HepG2 (cell line): ENCODE data around the gene CCT5. TPM values are rescaled to one million over a fixed set of nuclear protein-coding genes. Genes with fewer than 3 reads are reported as not detected.

Experiments
- ASH2L ChIP-seq: fragments of 300-600, 200-600 bp; sonication (generic); IDR thresholded peaks from 2 replicates; pipeline ENCODE4 v1.7.0; 2017; ENCODE audit warnings: low read depth, mild to moderate bottlenecking, moderate library complexity, mixed read lengths, low read length; ENCODE audit not compliant: insufficient read length
- BRD4 ChIP-seq: sonication (generic); formaldehyde crosslinking; IDR thresholded peaks from 2 replicates; pipeline ENCODE4 v1.4.0; 2020; ENCODE audit warnings: missing genetic modification reagents
- CBX5 ChIP-seq: sonication (generic); formaldehyde crosslinking; IDR thresholded peaks from 2 replicates; pipeline ENCODE4 v1.4.0; 2020; ENCODE audit warnings: missing genetic modification reagents, borderline replicate concordance
- ETV5 ChIP-seq: IDR thresholded peaks from 2 replicates; pipeline ENCODE4 v1.6.1; 2018; ENCODE audit warnings: missing biosample characterization, missing genetic modification reagents, inconsistent platforms, borderline replicate concordance
- ETV6 ChIP-seq: sonication (generic); formaldehyde crosslinking; conservative IDR thresholded peaks from 2 replicates; pipeline ENCODE4 v1.4.0; 2020; ENCODE audit warnings: missing genetic modification reagents
- FOXJ3 ChIP-seq: sonication (generic); formaldehyde crosslinking; IDR thresholded peaks from 2 replicates; pipeline ENCODE4 v1.4.0; 2020; ENCODE audit warnings: missing genetic modification reagents, mild to moderate bottlenecking, borderline replicate concordance
- GABPA ChIP-seq, 2 experiments: IDR thresholded peaks; 2 replicates each; pipeline ENCODE4 v1.6.1; 2011 to 2016; ENCODE audit warnings: low read depth in 2 of 2, low read length in 1 of 2, missing biosample characterization in 1 of 2, missing genetic modification characterization in 1 of 2
- GPN1 ChIP-seq: sonication (generic); formaldehyde crosslinking; IDR thresholded peaks from 2 replicates; pipeline ENCODE4 v1.5.1; 2020; ENCODE audit warnings: missing genetic modification reagents, borderline replicate concordance
- KLF6 ChIP-seq: IDR thresholded peaks from 2 replicates; pipeline ENCODE4 v1.8.0; 2016; ENCODE audit warnings: missing biosample characterization, missing genetic modification reagents
- MEIS1 ChIP-seq: sonication (generic); formaldehyde crosslinking; IDR thresholded peaks from 2 replicates; pipeline ENCODE4 v1.9.0; 2021; ENCODE audit warnings: mild to moderate bottlenecking, missing genetic modification reagents, moderate library complexity, borderline replicate concordance
- MTF2 ChIP-seq: sonication (generic); formaldehyde crosslinking; IDR thresholded peaks from 2 replicates; pipeline ENCODE4 v1.5.0; 2020; ENCODE audit warnings: missing genetic modification reagents, borderline replicate concordance
- POGK ChIP-seq: sonication (generic); formaldehyde crosslinking; conservative IDR thresholded peaks from 2 replicates; pipeline ENCODE4 v1.8.0; 2022; ENCODE audit warnings: mild to moderate bottlenecking, moderate library complexity, missing genetic modification reagents
- PRMT3 ChIP-seq: sonication (generic); formaldehyde crosslinking; IDR thresholded peaks from 2 replicates; pipeline ENCODE4 v1.8.1; 2022; ENCODE audit warnings: low read depth, mild to moderate bottlenecking, moderate library complexity, missing genetic modification reagents, borderline replicate concordance
- SP140L ChIP-seq: sonication (generic); formaldehyde crosslinking; IDR thresholded peaks from 2 replicates; pipeline ENCODE4 v1.4.0; 2020; ENCODE audit warnings: missing genetic modification reagents, borderline replicate concordance
- TFDP1 ChIP-seq: IDR thresholded peaks from 2 replicates; pipeline ENCODE4 v1.6.1; 2016; ENCODE audit warnings: missing compliant biosample characterization, missing genetic modification reagents, borderline replicate concordance
- XRCC5 ChIP-seq: fragments of 200-400 bp; formaldehyde crosslinking; optimal IDR thresholded peaks from 2 replicates; pipeline ENCODE3; 2017; ENCODE audit warnings: mild to moderate bottlenecking, low read length
- ZBTB39 ChIP-seq: sonication (generic); formaldehyde crosslinking; IDR thresholded peaks from 2 replicates; pipeline ENCODE4 v1.5.0; 2020; ENCODE audit warnings: missing genetic modification reagents
- ZFP41 ChIP-seq: sonication (generic); formaldehyde crosslinking; IDR thresholded peaks from 2 replicates; pipeline ENCODE4 v1.4.0; 2020; ENCODE audit warnings: mild to moderate bottlenecking, missing genetic modification reagents, borderline replicate concordance
- ZNF569 ChIP-seq: sonication (generic); formaldehyde crosslinking; IDR thresholded peaks from 2 replicates; pipeline ENCODE4 v1.5.0; 2020; ENCODE audit warnings: mild to moderate bottlenecking, missing genetic modification reagents, moderate library complexity, borderline replicate concordance
- ZNF616 ChIP-seq: sonication (generic); formaldehyde crosslinking; IDR thresholded peaks from 2 replicates; pipeline ENCODE4 v1.5.0; 2020; ENCODE audit warnings: low read depth, mild to moderate bottlenecking, missing genetic modification reagents
- ZNF629 ChIP-seq: sonication (generic); formaldehyde crosslinking; conservative IDR thresholded peaks from 2 replicates; pipeline ENCODE4 v1.5.0; 2020; ENCODE audit warnings: missing genetic modification reagents
- ZNF724P ChIP-seq: sonication (generic); formaldehyde crosslinking; IDR thresholded peaks from 2 replicates; pipeline ENCODE4 v1.8.0; 2022; ENCODE audit warnings: missing genetic modification reagents, borderline replicate concordance
- ZNF839 ChIP-seq: sonication (generic); formaldehyde crosslinking; IDR thresholded peaks from 2 replicates; pipeline ENCODE4 v1.4.0; 2020; ENCODE audit warnings: missing genetic modification reagents, mild to moderate bottlenecking, borderline replicate concordance
- ZSCAN31 ChIP-seq: sonication (generic); formaldehyde crosslinking; IDR thresholded peaks from 2 replicates; pipeline ENCODE4 v1.5.0; 2020; ENCODE audit warnings: low read depth, mild to moderate bottlenecking, missing genetic modification reagents
- polyA plus RNA-seq, 8 experiments: library from polyadenylated mRNA; depleted of rRNA in 3 of 8; stranded (reverse) in 7 of 8; unstranded in 1 of 8; fragments of >200 nt; fragmentation: Illumina TruSeq in 4 of 8; extraction: Trizol in 4 of 8; gene quantifications; 2 replicates each; pipeline versions ENCODE4 v1.2.1 to v1.2.3, GENCODE V29; 2011 to 2016; ENCODE audit warnings: low read depth in 4 of 8, missing spikeins in 1 of 8, mixed read lengths in 1 of 8; ENCODE audit not compliant: insufficient read depth in 1 of 8
- total RNA-seq, 5 experiments: library from RNA; depleted of rRNA; stranded (reverse); fragments of >200 nt; fragmentation: Illumina TruSeq; extraction: Trizol; gene quantifications; 2 replicates each; pipeline ENCODE4 v1.2.3, GENCODE V29; 2016; ENCODE audit warnings: low read depth in 1 of 5

Gene CCT5
- total and polyA plus RNA-seq, 2 of the 13 experiments (the other 11 are each of a cell fraction or from before 2014, with no cell fraction given): 319 to 708 TPM

GRCh38 chr5:10249948-10250805, at the start of gene CCT5 (continued):
- TF ChIP-seq MTF2 (CRISPR knock-in tag) (no peak), ZNF569 (CRISPR knock-in tag) (no peak), TFDP1 (CRISPR knock-in tag) (no peak), ZNF629 (no peak), ZNF724P (CRISPR knock-in tag) (peak; percentile 64; the same call in 1 of the 2 replicates), ETV5 (CRISPR knock-in tag) (peak; percentile 85), PRMT3 (CRISPR knock-in tag) (no peak), ZFP41 (CRISPR knock-in tag) (no peak), ZNF616 (CRISPR knock-in tag) (no peak), ZNF839 (CRISPR knock-in tag) (peak; percentile 48; the same call in 1 of the 2 replicates), FOXJ3 (CRISPR knock-in tag) (0 out of 2 replicates have a peak, but pooled peaks have one; percentile 50), GABPA (IDR thresholded peaks at IDR 0.05; ENCODE audit: low read depth, low read length) (peak; percentile 75), GABPA (CRISPR knock-in tag; IDR thresholded peaks at IDR 0.05; ENCODE audit: low read depth) (peak; percentile 91), POGK (CRISPR knock-in tag) (0 out of 2 replicates have a peak, but pooled peaks have one; percentile 33), MEIS1 (CRISPR knock-in tag) (0 out of 2 replicates have a peak, but pooled peaks have one; percentile 53), ZBTB39 (no peak), KLF6 (peak; percentile 53; the same call in 1 of the 2 replicates), BRD4 (CRISPR knock-in tag) (peak; percentile 81), ETV6 (peak; percentile 76), XRCC5 (no peak), CBX5 (CRISPR knock-in tag) (no peak; the same call in 1 of the 2 replicates), ASH2L (peak; percentile 73), GPN1 (CRISPR knock-in tag) (no peak), SP140L (CRISPR knock-in tag) (no peak), ZSCAN31 (CRISPR knock-in tag) (no peak; the same call in none of the 2 replicates)
